Measurements from ENCODE around the gene OR6N1. TPM values are rescaled to one million over a fixed set of nuclear protein-coding genes. Genes with fewer than 3 reads are reported as not detected.

OR6N1 gene
- total and polyA plus RNA-seq, 5 donors from 2014 or later: not detected

GRCh38 chr1:158799689-158800088, 27.7 kb upstream of the OR6N1 start:
- no peak overlapping the region for H3K27ac ChIP-seq (ENCODE audit: insufficient read depth, low read length, poor library complexity, severe bottlenecking)
- H3K27me3 Mint-ChIP-seq: peaks cover 17% of the 10 kb centered on the region
- H3K4me1 ChIP-seq (ENCODE audit: control insufficient read depth, insufficient read depth, low read length, poor library complexity, severe bottlenecking): no peaks in the 10 kb centered on the region
- H3K9me3 ChIP-seq (ENCODE audit: control insufficient read depth in 2 of 2, low read length in 2 of 2): no peaks in the 10 kb centered on the region
- H3K4me1 Mint-ChIP-seq: peaks cover 0 to 1% (median 0%) of the 10 kb centered on the region in 4 donors
- H3K27ac Mint-ChIP-seq: no peak overlapping the region
- H3K36me3 Mint-ChIP-seq: no peaks in the 10 kb centered on the region
- no peaks in the 10 kb centered on the region for H3K36me3 ChIP-seq (ENCODE audit: control insufficient read depth, insufficient read depth, low read length)
- H3K27me3 ChIP-seq (ENCODE audit: control insufficient read depth, insufficient read depth, low read length): peaks cover 20% of the 10 kb centered on the region
- DNase-seq (no peak), ATAC-seq (ENCODE audit: low read depth in 2 of 2) (no peak)
- no peak overlapping the region for H3K4me3 Mint-ChIP-seq
- H3K4me3 ChIP-seq (ENCODE audit: low read depth, low read length): no peak overlapping the region
- no peaks in the 10 kb centered on the region for H3K9me3 Mint-ChIP-seq

- Histone ChIP-seq H3K27me3 (ENCODE audit: control insufficient read depth, insufficient read depth, low read length) (peaks cover 18% of the 10 kb centered on the region), H3K36me3 (ENCODE audit: control insufficient read depth, insufficient read depth, low read length) (no peaks in the 10 kb centered on the region), H3K9me3 (ENCODE audit: control insufficient read depth in 2 of 2, low read length in 2 of 2) (no peaks in the 10 kb centered on the region), H3K27ac (ENCODE audit: insufficient read depth, low read length, poor library complexity, severe bottlenecking) (no peak overlapping the region), H3K4me1 (ENCODE audit: control insufficient read depth, insufficient read depth, low read length, poor library complexity, severe bottlenecking) (no peaks in the 10 kb centered on the region), H3K4me3 (ENCODE audit: low read depth, low read length) (no peak overlapping the region)
- Mint-ChIP-seq H3K27ac (no peak overlapping the region), H3K36me3 (no peaks in the 10 kb centered on the region), H3K4me3 (no peak overlapping the region), H3K27me3 (peaks cover 22% of the 10 kb centered on the region), H3K9me3 (no peaks in the 10 kb centered on the region), H3K4me1 (peaks cover 0 to 1% (median 0%) of the 10 kb centered on the region in 4 donors)
- ATAC-seq (ENCODE audit: low read depth in 2 of 2): no peak
- DNase-seq: peak in 1 of 3 donors; percentile 7
These were observed 26.5 kb upstream of the OR6N1 start for GRCh38 chr1:158798531-158798930.

- no peaks in the 10 kb centered on the region for H3K9me3 ChIP-seq (ENCODE audit: control insufficient read depth in 2 of 2, low read length in 2 of 2)
- Mint-ChIP-seq H3K4me3 (no peak overlapping the region), H3K4me1 (peaks cover 0 to 2% (median 0%) of the 10 kb centered on the region in 4 donors), H3K9me3 (peaks cover 0 to 3% (median 0%) of the 10 kb centered on the region in 7 donors), H3K27ac (no peak overlapping the region), H3K36me3 (no peaks in the 10 kb centered on the region), H3K27me3 (peaks cover 16% of the 10 kb centered on the region)
- no peak overlapping the region for H3K27ac ChIP-seq (ENCODE audit: insufficient read depth, low read length, poor library complexity, severe bottlenecking)
- H3K27me3 ChIP-seq (ENCODE audit: control insufficient read depth, insufficient read depth, low read length): no peaks in the 10 kb centered on the region
- no peaks in the 10 kb centered on the region for H3K36me3 ChIP-seq (ENCODE audit: control insufficient read depth, insufficient read depth, low read length)
- H3K4me1 ChIP-seq (ENCODE audit: control insufficient read depth, insufficient read depth, low read length, poor library complexity, severe bottlenecking): no peaks in the 10 kb centered on the region
- no peak for ATAC-seq (ENCODE audit: low read depth in 2 of 2)
- DNase-seq: no peak
- H3K4me3 ChIP-seq (ENCODE audit: low read depth, low read length): no peak overlapping the region
These were observed 22.3 kb upstream of the OR6N1 start for GRCh38 chr1:158794247-158794646.

DNA sequence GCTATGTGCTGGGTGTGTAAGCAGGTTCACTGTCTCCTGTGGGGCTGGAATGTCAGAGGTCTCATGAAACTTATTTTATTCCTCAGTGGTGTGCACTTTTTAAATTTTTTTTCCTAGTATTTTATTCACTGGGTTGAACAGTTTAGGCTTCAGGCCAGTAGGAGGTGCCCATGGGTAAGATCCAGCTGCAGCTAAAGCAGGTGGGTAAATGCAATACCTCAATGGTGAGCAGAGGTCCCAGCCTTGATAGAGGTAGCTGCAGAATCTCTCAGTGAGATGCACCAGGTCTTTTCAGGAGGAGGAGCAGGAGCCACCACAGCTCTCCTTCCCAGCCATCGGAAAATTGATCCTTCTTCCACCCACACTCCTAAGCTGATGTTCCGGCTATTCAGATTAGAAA, 21.6 kb upstream of the OR6N1 start:
- no peaks in the 10 kb centered on the region for H3K4me1 ChIP-seq (ENCODE audit: control insufficient read depth, insufficient read depth, low read length, poor library complexity, severe bottlenecking)
- Mint-ChIP-seq H3K9me3 (peaks cover 0 to 3% (median 0%) of the 10 kb centered on the region in 7 donors), H3K36me3 (no peaks in the 10 kb centered on the region), H3K27me3 (peaks cover 16% of the 10 kb centered on the region), H3K27ac (no peak overlapping the region), H3K4me1 (peaks cover 0 to 2% (median 0%) of the 10 kb centered on the region in 4 donors), H3K4me3 (no peak overlapping the region)
- no peaks in the 10 kb centered on the region for H3K36me3 ChIP-seq (ENCODE audit: control insufficient read depth, insufficient read depth, low read length)
- no peak overlapping the region for H3K27ac ChIP-seq (ENCODE audit: insufficient read depth, low read length, poor library complexity, severe bottlenecking)
- H3K27me3 ChIP-seq (ENCODE audit: control insufficient read depth, insufficient read depth, low read length): no peaks in the 10 kb centered on the region
- no peaks in the 10 kb centered on the region for H3K9me3 ChIP-seq (ENCODE audit: control insufficient read depth in 2 of 2, low read length in 2 of 2)
- ATAC-seq (ENCODE audit: low read depth in 2 of 2): no peak
- DNase-seq: peak in 2 of 3 donors; percentile 40 to 57
- H3K4me3 ChIP-seq (ENCODE audit: low read depth, low read length): no peak overlapping the region

- Mint-ChIP-seq H3K27ac (no peak within 1 kb of the TSS), H3K4me1 (no peaks in the 10 kb centered on the region), H3K9me3 (no peaks in the 10 kb centered on the region), H3K27me3 (peaks cover 27% of the 10 kb centered on the region), H3K4me3 (no peak within 1 kb of the TSS), H3K36me3 (no peaks in the 10 kb centered on the region)
- Histone ChIP-seq H3K4me3 (ENCODE audit: low read depth, low read length) (no peak within 1 kb of the TSS), H3K4me1 (ENCODE audit: control insufficient read depth, insufficient read depth, low read length, poor library complexity, severe bottlenecking) (no peaks in the 10 kb centered on the region), H3K27me3 (ENCODE audit: control insufficient read depth, insufficient read depth, low read length) (no peaks in the 10 kb centered on the region), H3K27ac (ENCODE audit: insufficient read depth, low read length, poor library complexity, severe bottlenecking) (no peak within 1 kb of the TSS), H3K36me3 (ENCODE audit: control insufficient read depth, insufficient read depth, low read length) (no peaks in the 10 kb centered on the region), H3K9me3 (ENCODE audit: control insufficient read depth in 2 of 2, low read length in 2 of 2) (no peaks in the 10 kb centered on the region)
- ATAC-seq (ENCODE audit: low read depth in 2 of 2) (no peak), DNase-seq (no peak)
These were observed 9.1 kb upstream of the OR6N1 start, which contains the start of gene OR6N2 for GRCh38 chr1:158781104-158781503. OR6N2 (minus strand) TSS chr1:158781204; CDS start chr1:158777635, 3,569 bp downstream.

- no peaks in the 10 kb centered on the region for H3K4me1 Mint-ChIP-seq
- no peak within 1 kb of the TSS for H3K27ac Mint-ChIP-seq
- Histone ChIP-seq H3K9me3 (ENCODE audit: control insufficient read depth in 2 of 2, low read length in 2 of 2) (no peaks in the 10 kb centered on the region), H3K4me1 (ENCODE audit: control insufficient read depth, insufficient read depth, low read length, poor library complexity, severe bottlenecking) (no peaks in the 10 kb centered on the region), H3K27ac (ENCODE audit: insufficient read depth, low read length, poor library complexity, severe bottlenecking) (no peak within 1 kb of the TSS), H3K27me3 (ENCODE audit: control insufficient read depth, insufficient read depth, low read length) (peaks cover under 1% of the 10 kb centered on the region), H3K4me3 (ENCODE audit: low read depth, low read length) (no peak within 1 kb of the TSS), H3K36me3 (ENCODE audit: control insufficient read depth, insufficient read depth, low read length) (no peaks in the 10 kb centered on the region)
- H3K36me3 Mint-ChIP-seq: no peaks in the 10 kb centered on the region
- H3K9me3 Mint-ChIP-seq: peaks cover 0 to 4% (median 3%) of the 10 kb centered on the region in 7 donors
- DNase-seq: no peak
- ATAC-seq (ENCODE audit: low read depth in 2 of 2): no peak
- H3K27me3 Mint-ChIP-seq: peaks cover 22% of the 10 kb centered on the region
- no peak within 1 kb of the TSS for H3K4me3 Mint-ChIP-seq
These were observed 17.6 kb downstream of the OR6N1 start, which contains the start of gene OR6K6 for GRCh38 chr1:158754420-158754819. OR6K6 (plus strand) TSS chr1:158754720; CDS start chr1:158754888, 168 bp downstream.

GRCh38 chr1:158752155-158752712, 19.8 kb downstream of the OR6N1 start:
- no peak overlapping the region for H3K4me3 Mint-ChIP-seq
- no peak for ATAC-seq (ENCODE audit: low read depth in 2 of 2)

DNA sequence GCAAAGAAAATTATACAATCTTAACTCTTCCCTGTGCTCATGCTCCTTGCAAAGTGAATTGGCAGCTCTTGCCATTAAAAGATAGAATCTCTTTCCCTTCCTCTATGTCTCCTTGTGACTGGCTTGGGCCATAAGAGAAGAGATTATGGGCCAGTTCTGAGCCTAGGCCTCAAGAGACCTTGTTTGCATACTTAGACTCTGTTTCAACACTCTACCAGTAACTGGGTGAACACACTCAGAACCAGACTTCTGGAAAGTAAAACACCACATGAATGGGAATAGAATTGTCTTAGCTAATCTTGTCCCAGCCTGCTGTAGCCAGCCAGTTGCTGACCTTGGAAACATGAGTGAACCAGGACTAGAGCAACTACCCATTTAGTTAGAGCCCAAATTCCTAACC, 36.1 kb downstream of the OR6N1 start:
- H3K4me1 ChIP-seq (ENCODE audit: control insufficient read depth, insufficient read depth, low read length, poor library complexity, severe bottlenecking): no peaks in the 10 kb centered on the region
- H3K36me3 ChIP-seq (ENCODE audit: control insufficient read depth, insufficient read depth, low read length): no peaks in the 10 kb centered on the region
- peaks cover 22% of the 10 kb centered on the region for H3K27me3 Mint-ChIP-seq
- DNase-seq: no peak
- peaks cover 13% of the 10 kb centered on the region for H3K27me3 ChIP-seq (ENCODE audit: control insufficient read depth, insufficient read depth, low read length)
- no peaks in the 10 kb centered on the region for H3K36me3 Mint-ChIP-seq
- no peaks in the 10 kb centered on the region for H3K4me1 Mint-ChIP-seq
- peaks cover 0 to 4% (median 0%) of the 10 kb centered on the region in 7 donors for H3K9me3 Mint-ChIP-seq
- no peak for ATAC-seq (ENCODE audit: low read depth in 2 of 2)
- H3K4me3 ChIP-seq (ENCODE audit: low read depth, low read length): no peak overlapping the region
- H3K27ac ChIP-seq (ENCODE audit: insufficient read depth, low read length, poor library complexity, severe bottlenecking): no peak overlapping the region
- no peak overlapping the region for H3K27ac Mint-ChIP-seq
- H3K4me3 Mint-ChIP-seq: no peak overlapping the region
- H3K9me3 ChIP-seq (ENCODE audit: control insufficient read depth in 2 of 2, low read length in 2 of 2): no peaks in the 10 kb centered on the region

More at GRCh38 chr1:158752155-158752712, 19.8 kb downstream of the OR6N1 start:
- Mint-ChIP-seq H3K36me3 (no peaks in the 10 kb centered on the region), H3K4me1 (no peaks in the 10 kb centered on the region), H3K27me3 (peaks cover 16% of the 10 kb centered on the region), H3K9me3 (peaks cover 0 to 4% (median 0%) of the 10 kb centered on the region in 7 donors), H3K27ac (no peak overlapping the region)
- no peak for DNase-seq
- Histone ChIP-seq H3K9me3 (ENCODE audit: control insufficient read depth in 2 of 2, low read length in 2 of 2) (no peaks in the 10 kb centered on the region), H3K4me3 (ENCODE audit: low read depth, low read length) (no peak overlapping the region), H3K27ac (ENCODE audit: insufficient read depth, low read length, poor library complexity, severe bottlenecking) (no peak overlapping the region), H3K36me3 (ENCODE audit: control insufficient read depth, insufficient read depth, low read length) (no peaks in the 10 kb centered on the region), H3K27me3 (ENCODE audit: control insufficient read depth, insufficient read depth, low read length) (peaks cover 3% of the 10 kb centered on the region), H3K4me1 (ENCODE audit: control insufficient read depth, insufficient read depth, low read length, poor library complexity, severe bottlenecking) (no peaks in the 10 kb centered on the region)
